Cardiac fibroblast (primary cell): ENCODE measurements around the gene GHITM.
A peak's percentile ranks its signal among the peaks of the same experiment; 100 is the strongest.

Experiments used
- DNase-seq, 2 donors: peaks; one replicate each; pipeline versions ENCODE4 v3.0.0 to v3.0.0-alpha.2; 2010; ENCODE audit warnings: low read depth in 2 of 2
- H3K4me3 ChIP-seq, 2 donors: replicated peaks in 1 of 2; 1 replicate in 1 of 2; 2 replicates in 1 of 2; pipeline ENCODE4 v1.5.1; 2011; ENCODE audit warnings: low read depth in 2 of 2, low read length in 2 of 2, mild to moderate bottlenecking in 2 of 2, moderate library complexity in 1 of 2
- CTCF ChIP-seq: IDR thresholded peaks from one replicate; pipeline ENCODE4 v1.5.1; 2011; ENCODE audit warnings: low read depth, mild to moderate bottlenecking, low read length, inconsistent platforms

GHITM gene

GRCh38 chr10:84152769-84153168, 13.5 kb downstream of the GHITM start:
- TF ChIP-seq CTCF = no peak
- no peak for DNase-seq
- no peak overlapping the region for H3K4me3 ChIP-seq

GRCh38 chr10:84155521-84155920, 16.2 kb downstream of the GHITM start:
- H3K4me3 ChIP-seq = no peak overlapping the region
- no peak for DNase-seq
- TF ChIP-seq CTCF = no peak

- DNase-seq = no peak
- no peak overlapping the region for H3K4me3 ChIP-seq
- no peak for TF ChIP-seq CTCF
Measured at GRCh38 chr10:84156009-84156408, 16.7 kb downstream of the GHITM start.

- no peak for TF ChIP-seq CTCF
- no peak overlapping the region for H3K4me3 ChIP-seq
- DNase-seq = peak; percentile 9 to 36
Measured at GRCh38 chr10:84156768-84157167, 17.5 kb downstream of the GHITM start.

GRCh38 chr10:84158061-84158460, 18.8 kb downstream of the GHITM start:
- H3K4me3 ChIP-seq = no peak overlapping the region
- no peak for TF ChIP-seq CTCF
- DNase-seq = no peak

GRCh38 chr10:84158550-84158949, 19.2 kb downstream of the GHITM start:
- DNase-seq = no peak
- no peak overlapping the region for H3K4me3 ChIP-seq
- TF ChIP-seq CTCF = no peak

- TF ChIP-seq CTCF = no peak
- H3K4me3 ChIP-seq = no peak overlapping the region
- DNase-seq = no peak
Measured at GRCh38 chr10:84159076-84159685, 19.9 kb downstream of the GHITM start.
